Right cardiac atrium (tissue), 5 donors: ENCODE data around the gene CDC14B. TPM values are rescaled to one million over a fixed set of nuclear protein-coding genes. Genes with fewer than 3 reads are reported as not detected.

Experiments
- ATAC-seq, 2 donors: fragments of 200-7000 bp; cut with Tn5 transposase; one replicate each; pipeline versions ENCODE4 v1.8.0 to v1.9.1; 2020; ENCODE audit warnings: moderate library complexity in 2 of 2, mild to moderate bottlenecking in 1 of 2
- DNase-seq, 3 donors: peaks; one replicate each; pipeline ENCODE4 v3.0.0-alpha.2; 2020
- H3K27ac ChIP-seq: one replicate; pipeline ENCODE4 v1.5.1; 2013; ENCODE audit warnings: mild to moderate bottlenecking, low read length, control low read depth, moderate library complexity
- H3K27me3 ChIP-seq: one replicate; pipeline ENCODE4 v1.6.1; 2013; ENCODE audit not compliant: control insufficient read depth, insufficient read depth
- H3K4me1 ChIP-seq: one replicate; pipeline ENCODE4 v1.6.1; 2013; ENCODE audit warnings: low read length; ENCODE audit not compliant: control insufficient read depth, insufficient read depth
- H3K4me3 ChIP-seq: one replicate; pipeline ENCODE4 v1.5.1; 2013; ENCODE audit warnings: low read length, control low read depth
- H3K9me3 ChIP-seq: one replicate; pipeline ENCODE4 v1.6.1; 2013; ENCODE audit warnings: low read length; ENCODE audit not compliant: control insufficient read depth
- WGBS: extraction: QIAGEN DNeasy Blood & Tissue Kit; methylation state at CpG from one replicate; pipeline ENCODE4 v1.1.7; 2013; 5-methylcytosine and 5-hydroxymethylcytosine counted together
- intact Hi-C, 4 donors: fragments of 100-400 bp; cut with DNase I; formaldehyde crosslinking; loops; one replicate each; pipeline versions ENCODE4 v1.11.0 to v1.14.0; 2022 to 2023
- polyA plus RNA-seq: library from polyadenylated mRNA; stranded (reverse); fragments of 200-250 nt; gene quantifications from one replicate; pipeline ENCODE4 v1.2.3, GENCODE V29; 2013
- total RNA-seq, 4 donors: library from RNA; stranded (reverse); fragmentation: NEBNext Ultra II Directional; extraction: Animal tissue kit (Norgen Biotek cat#: 25700); gene quantifications; one replicate each; pipeline ENCODE4 v1.2.1, GENCODE V29; 2021
- donor health status: healthy with polysubstance abuse.
- donor health status: DM: no; HTN: yes; CAD: no.
- donor health status: DM: no; HTN: no; CAD: no.
- donor health status: DM: no; HTN: yes; CAD: no; lungs with severe emphysema.
- donor health status: DM: yes; HTN: yes; CAD: no.

Gene CDC14B
- total and polyA plus RNA-seq, 5 donors = 5.9 to 15.7 (median 15.3) TPM

DNA sequence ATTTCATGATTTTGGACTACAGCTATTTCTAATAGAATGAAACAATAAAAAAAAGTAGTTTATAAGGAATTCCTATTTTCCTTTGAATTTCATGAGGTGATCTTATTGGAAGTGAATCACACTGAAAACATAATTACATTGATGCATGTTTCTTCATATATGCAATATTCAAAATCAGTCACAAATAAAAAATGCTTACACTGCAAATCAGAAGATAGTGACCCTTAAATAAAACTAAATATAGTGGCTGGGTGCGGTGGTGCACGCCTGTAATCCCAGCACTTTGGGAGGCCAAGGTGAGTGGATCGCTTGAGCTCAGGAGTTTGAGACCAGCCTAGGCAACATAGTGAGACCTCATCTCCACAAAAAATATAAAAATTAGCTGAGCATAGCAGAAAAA lies 79.5 kb downstream of the CDC14B start:
- Histone ChIP-seq H3K4me1 (no peaks in the 10 kb centered on the region), H3K27me3 (no peaks in the 10 kb centered on the region), H3K4me3 (no peak overlapping the region), H3K9me3 (no peaks in the 10 kb centered on the region), H3K27ac (no peak overlapping the region)
- no peak for DNase-seq
- WGBS = 97% methylated on average over 3 of the region's 3 CpGs
- intact Hi-C loops = no loop called here
- ATAC-seq = no peak

DNA sequence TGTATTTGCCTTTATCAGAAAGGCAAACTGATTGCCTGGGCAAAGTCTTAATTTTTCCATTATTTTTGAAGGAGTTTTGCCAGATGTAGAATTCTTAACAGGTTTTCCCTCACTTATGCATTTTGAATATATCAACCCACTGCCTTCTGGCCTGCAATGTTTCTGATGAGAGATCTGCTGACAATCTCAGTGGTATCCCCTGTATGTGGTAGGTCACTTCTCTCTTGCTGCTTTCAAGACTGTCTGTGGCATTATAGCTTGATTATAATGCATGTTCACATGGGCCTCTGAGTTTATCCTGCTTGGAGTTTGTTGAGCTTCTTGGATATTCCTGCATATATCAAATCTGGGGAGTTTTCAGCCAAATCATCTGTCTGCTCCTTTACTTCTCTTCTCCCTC lies 87.5 kb downstream of the CDC14B start:
- H3K4me3 ChIP-seq = no peak overlapping the region
- ATAC-seq (no peak), DNase-seq (no peak)
- no peaks in the 10 kb centered on the region for H3K4me1 ChIP-seq
- H3K9me3 ChIP-seq = no peaks in the 10 kb centered on the region
- no peaks in the 10 kb centered on the region for H3K27me3 ChIP-seq
- H3K27ac ChIP-seq = no peak overlapping the region
- intact Hi-C loops = no loop called here

DNA sequence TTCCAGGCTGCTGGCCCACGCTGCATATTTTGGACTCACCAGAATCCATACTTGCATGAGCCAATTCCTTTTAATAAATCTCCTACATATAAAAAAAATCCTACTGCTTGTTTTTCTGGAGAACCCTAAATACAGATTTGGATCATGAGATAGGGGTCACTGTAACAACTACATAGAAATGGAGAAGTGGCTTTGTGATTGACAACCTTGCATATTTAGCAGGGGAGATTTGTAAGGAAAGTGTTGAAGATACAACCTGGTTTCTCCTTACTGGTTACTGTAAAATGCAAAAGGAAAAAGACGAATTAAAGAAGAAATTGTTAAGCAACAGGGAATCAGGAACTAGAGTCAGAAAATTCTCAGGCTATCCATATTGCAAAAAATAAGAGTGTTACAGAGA lies 94.9 kb downstream of the CDC14B start:
- ATAC-seq (no peak), DNase-seq (no peak)
- Histone ChIP-seq H3K4me3 (no peak overlapping the region), H3K4me1 (no peaks in the 10 kb centered on the region), H3K9me3 (no peaks in the 10 kb centered on the region), H3K27me3 (no peaks in the 10 kb centered on the region), H3K27ac (no peak overlapping the region)
- intact Hi-C loops = no loop called here
- WGBS = 90% methylated on average over 2 of the region's 2 CpGs

DNA sequence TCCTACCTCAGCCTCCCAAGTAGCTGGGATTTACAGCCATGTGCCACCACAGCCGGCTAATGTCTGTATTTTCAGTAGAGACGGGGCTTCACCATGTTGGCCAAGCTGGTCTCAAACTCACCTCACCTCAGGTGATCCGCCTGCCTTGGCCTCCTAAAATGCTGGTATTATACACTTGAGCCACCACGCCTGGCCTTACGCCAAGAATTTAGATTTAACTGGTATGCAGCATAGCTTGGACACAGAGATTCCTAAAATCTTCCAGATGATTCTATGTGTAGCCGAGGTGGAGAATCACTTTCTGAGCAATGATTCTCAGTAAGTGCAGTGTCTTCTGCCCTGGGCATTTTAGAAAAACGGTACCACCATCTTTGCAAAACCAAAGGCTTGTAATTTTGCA lies 95.6 kb downstream of the CDC14B start:
- no peaks in the 10 kb centered on the region for H3K4me1 ChIP-seq
- DNase-seq (no peak), ATAC-seq (no peak)
- no peak overlapping the region for H3K4me3 ChIP-seq
- no peak overlapping the region for H3K27ac ChIP-seq
- intact Hi-C loops = no loop called here
- H3K27me3 ChIP-seq = no peaks in the 10 kb centered on the region
- 80% methylated on average over 7 of the region's 7 CpGs for WGBS
- no peaks in the 10 kb centered on the region for H3K9me3 ChIP-seq

DNA sequence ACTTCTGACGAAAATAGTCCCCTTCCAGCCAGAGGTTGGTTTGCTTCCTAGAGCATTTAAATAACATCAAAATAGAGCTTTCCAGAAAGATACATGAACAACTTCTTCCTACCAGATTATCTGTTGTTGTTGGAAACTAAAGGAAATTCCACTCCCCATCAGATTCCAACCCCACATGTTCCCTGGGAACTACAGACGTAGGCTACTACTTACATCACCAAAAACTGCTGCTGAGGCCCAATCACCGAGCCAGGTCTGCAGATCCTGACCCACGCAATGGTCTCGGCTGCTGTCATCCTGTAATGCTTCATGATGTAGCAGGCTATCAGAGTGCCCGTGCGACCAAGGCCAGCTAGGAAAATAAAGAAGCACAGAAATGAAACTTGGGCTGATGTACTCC lies 96.3 kb downstream of the CDC14B start:
- 53% methylated on average over 7 of the region's 7 CpGs for WGBS
- ATAC-seq (peak; percentile 96 to 98), DNase-seq (peak; percentile 77 to 87 (median 77))

DNA sequence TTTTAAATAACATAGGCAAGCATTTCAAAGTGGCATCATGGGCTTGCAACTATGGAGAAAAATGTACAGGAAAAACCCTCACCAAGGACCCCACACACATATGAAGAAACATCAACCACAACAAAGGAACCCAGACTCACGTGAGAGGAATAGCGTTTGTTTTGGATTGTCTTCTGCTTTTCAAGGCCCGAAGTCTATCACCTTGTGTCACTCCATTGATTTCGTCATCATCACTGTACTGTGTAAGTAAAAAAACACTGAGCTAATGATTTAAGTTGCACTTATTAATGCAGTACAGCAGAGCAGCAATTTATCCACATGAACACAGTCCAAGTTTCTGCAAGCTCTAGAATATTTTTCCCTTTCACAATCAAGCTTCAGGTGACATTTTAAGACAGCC lies 97.3 kb downstream of the CDC14B start:
- intact Hi-C loops = no loop called here
- DNase-seq (no peak), ATAC-seq (no peak)
- Histone ChIP-seq H3K4me1 (no peaks in the 10 kb centered on the region), H3K4me3 (no peak overlapping the region), H3K9me3 (no peaks in the 10 kb centered on the region), H3K27me3 (no peaks in the 10 kb centered on the region), H3K27ac (no peak overlapping the region)
- WGBS = 83% methylated on average over 4 of the region's 4 CpGs

More for the DNA sequence above, 96.3 kb downstream of the CDC14B start:
- no peak overlapping the region for H3K27ac ChIP-seq
- no peak overlapping the region for H3K4me3 ChIP-seq
- intact Hi-C loops = no loop called here
- no peaks in the 10 kb centered on the region for H3K9me3 ChIP-seq
- H3K27me3 ChIP-seq = no peaks in the 10 kb centered on the region
- no peaks in the 10 kb centered on the region for H3K4me1 ChIP-seq

DNA sequence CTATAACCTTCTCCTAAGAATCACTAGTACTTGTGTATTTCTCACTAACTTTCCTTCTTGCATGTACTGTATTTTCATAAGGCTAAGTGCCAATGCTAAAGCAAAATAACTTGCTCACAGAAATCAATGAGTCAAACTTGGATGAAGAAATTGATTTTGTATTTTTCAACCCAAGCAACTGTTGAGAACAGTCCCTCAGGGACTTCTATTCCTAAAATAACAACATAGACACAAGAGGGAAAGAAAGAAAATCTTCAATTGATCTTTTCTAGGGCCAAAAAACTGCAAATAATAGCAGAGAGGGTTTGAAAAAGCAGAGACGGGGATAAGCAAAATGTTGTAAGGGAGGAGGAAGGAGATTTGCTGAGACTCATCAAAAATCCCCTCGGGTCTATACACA lies 99.9 kb downstream of the CDC14B start:
- 69% methylated on average over 2 of the region's 2 CpGs for WGBS
- H3K27ac ChIP-seq = no peak overlapping the region
- no peaks in the 10 kb centered on the region for H3K4me1 ChIP-seq
- ATAC-seq (no peak), DNase-seq (no peak)
- intact Hi-C loops = loop anchor here in 1 of 4 donors (10.0 kb wide), 1 partner anchor 75 kb away; no protein-coding TSS in a partner anchor
- H3K27me3 ChIP-seq = no peaks in the 10 kb centered on the region
- no peaks in the 10 kb centered on the region for H3K9me3 ChIP-seq
- no peak overlapping the region for H3K4me3 ChIP-seq

DNA sequence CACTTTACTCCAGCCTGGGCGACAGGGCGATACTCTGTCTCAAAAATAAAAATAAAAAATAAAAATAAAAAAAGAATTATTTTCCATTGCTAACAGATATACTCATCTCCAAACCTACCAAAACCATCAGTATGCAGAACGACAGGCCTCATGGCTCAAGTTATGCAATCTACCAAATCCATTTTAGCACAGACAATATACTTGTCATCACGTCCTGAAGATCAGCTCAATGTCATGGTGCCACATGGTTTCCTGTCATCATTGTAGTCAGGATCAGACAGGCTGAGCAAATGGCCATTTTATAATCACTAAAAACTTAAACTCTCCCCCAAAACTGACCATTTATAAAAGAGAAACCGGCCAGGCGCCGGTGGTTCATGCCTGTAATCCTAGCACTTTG lies 100.5 kb downstream of the CDC14B start:
- WGBS = 87% methylated on average over 7 of the region's 7 CpGs
- Histone ChIP-seq H3K4me3 (no peak overlapping the region), H3K9me3 (no peaks in the 10 kb centered on the region), H3K27ac (no peak overlapping the region), H3K27me3 (no peaks in the 10 kb centered on the region), H3K4me1 (no peaks in the 10 kb centered on the region)
- no peak for ATAC-seq
- DNase-seq = no peak
- intact Hi-C loops = loop anchor here in 1 of 4 donors (10.0 kb wide), 1 partner anchor 76 kb away; no protein-coding TSS in a partner anchor

DNA sequence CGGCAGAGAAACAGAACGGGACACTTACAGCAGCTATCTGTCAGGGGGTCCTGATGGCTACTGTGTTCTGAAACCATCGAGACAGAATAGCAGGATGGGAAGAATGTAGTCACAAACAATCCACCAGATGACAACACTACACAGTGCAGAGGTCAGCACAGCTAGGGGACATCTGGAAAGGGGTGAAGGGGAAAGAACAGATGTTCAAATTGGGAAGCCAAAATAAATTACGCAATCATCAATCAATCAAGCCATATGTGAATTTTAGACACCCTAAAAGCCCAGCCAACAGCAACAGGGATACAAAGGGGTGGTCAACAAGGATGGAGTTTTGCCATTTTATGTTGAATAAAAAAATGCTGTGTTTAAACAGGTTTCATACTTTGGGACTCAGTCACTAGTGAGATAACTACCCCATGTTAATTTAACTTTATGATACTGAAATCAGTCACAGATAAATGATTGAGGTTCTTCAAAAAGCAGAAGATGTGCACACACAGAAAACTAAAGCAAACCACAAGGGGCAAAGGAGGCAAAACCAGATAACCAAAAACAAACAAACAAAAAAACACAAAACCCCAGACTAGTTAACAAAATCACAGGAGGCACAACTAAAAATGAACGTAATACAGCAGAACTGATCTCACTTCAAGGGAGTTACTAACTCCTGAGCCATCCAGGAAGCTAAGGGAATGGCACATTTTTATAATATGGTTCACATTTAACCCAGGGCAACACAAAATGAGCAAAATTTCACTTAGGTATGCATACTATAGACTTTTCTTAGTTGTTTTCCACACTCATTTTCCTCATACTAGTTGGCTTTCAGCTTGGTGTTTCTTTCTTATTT lies 103.8 kb downstream of the CDC14B start:
- no peak overlapping the region for H3K4me3 ChIP-seq
- peak in 1 of 2 donors; percentile 62 for ATAC-seq
- H3K27me3 ChIP-seq = no peaks in the 10 kb centered on the region
- H3K4me1 ChIP-seq = no peaks in the 10 kb centered on the region
- 58% methylated on average over 5 of the region's 5 CpGs for WGBS
- H3K9me3 ChIP-seq = no peaks in the 10 kb centered on the region
- H3K27ac ChIP-seq = no peak overlapping the region
- intact Hi-C loops = loop anchor here in 1 of 4 donors (10.0 kb wide), 1 partner anchor 79 kb away; no protein-coding TSS in a partner anchor
- no peak for DNase-seq

DNA sequence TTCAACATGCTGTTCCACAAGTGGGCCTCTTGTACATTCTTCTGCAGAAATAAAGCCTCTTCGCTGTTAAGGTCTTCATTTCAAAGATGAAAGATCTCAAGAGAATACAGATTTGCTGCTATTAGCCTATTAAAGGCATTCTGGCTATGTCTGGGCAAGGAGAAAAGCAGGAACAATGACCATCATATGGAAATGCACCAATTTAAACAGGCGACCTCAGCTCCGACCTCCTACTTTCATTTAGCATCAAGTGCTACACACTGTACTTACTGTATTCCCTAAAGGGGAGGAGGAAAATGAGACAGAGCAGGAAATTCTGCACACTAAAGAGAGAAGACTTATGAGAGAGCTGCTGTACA lies 104.9 kb downstream of the CDC14B start:
- ATAC-seq = no peak
- Histone ChIP-seq H3K4me3 (no peak overlapping the region), H3K9me3 (no peaks in the 10 kb centered on the region), H3K4me1 (no peaks in the 10 kb centered on the region), H3K27ac (peak overlapping the region; percentile 20), H3K27me3 (no peaks in the 10 kb centered on the region)
- DNase-seq = no peak
- intact Hi-C loops = loop anchor here in 1 of 4 donors (10.0 kb wide), 1 partner anchor 80 kb away; no protein-coding TSS in a partner anchor
- 53% methylated on average over 3 of the region's 3 CpGs for WGBS

DNA sequence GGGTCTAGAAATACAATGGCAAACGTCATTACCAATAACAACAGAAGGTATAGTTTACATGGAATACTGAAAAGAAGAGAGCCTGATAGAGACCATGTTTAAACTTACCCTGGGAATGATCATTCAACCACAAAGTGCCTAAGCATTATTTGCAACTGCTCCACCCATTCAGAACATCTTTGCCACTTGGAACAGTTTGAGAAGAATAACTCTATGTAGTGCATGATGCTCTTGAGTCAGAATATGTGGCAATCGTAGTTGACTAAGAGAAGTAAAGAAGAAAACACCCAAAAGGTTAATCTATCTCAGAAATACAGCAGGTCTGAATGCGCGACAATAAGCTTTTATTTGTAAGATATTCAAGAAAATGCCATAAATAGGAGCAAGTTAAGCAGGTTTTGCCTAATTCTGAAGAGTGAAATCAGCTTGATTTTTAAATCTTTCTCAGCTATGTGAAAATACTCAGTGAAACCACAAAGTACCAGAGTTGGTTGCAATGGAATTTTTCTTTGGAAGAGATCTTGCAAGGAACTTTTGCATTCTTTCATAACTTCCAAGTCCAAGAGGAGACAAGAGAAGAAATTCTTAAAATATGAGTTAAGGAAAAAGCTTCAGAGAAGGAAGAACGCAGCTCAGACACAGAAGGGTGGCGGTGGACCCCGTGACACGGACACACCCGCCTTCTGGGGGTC lies 105.4 kb downstream of the CDC14B start:
- Histone ChIP-seq H3K4me1 (no peaks in the 10 kb centered on the region), H3K4me3 (no peak overlapping the region), H3K27ac (peak overlapping the region; percentile 20), H3K9me3 (no peaks in the 10 kb centered on the region), H3K27me3 (no peaks in the 10 kb centered on the region)
- intact Hi-C loops = loop anchor here in 1 of 4 donors (10.0 kb wide), 1 partner anchor 81 kb away; no protein-coding TSS in a partner anchor
- ATAC-seq (no peak), DNase-seq (no peak)
- WGBS = 68% methylated on average over 9 of the region's 9 CpGs
